Breast epithelium (tissue), 4 donors: ENCODE data around the gene ISLR. TPM values are rescaled to one million over a fixed set of nuclear protein-coding genes. Genes with fewer than 3 reads are reported as not detected.
"Not testable (repeated sequence)": the region's sequence is repeated elsewhere in the genome, so short reads cannot be mapped to it uniquely, and the experiment has no call there.

Experiments
- DNase-seq, 2 donors: peaks; one replicate each; pipeline ENCODE4 v3.0.0-alpha.2; 2019; ENCODE audit warnings: low spot score in 2 of 2
- H3K27ac ChIP-seq, 2 donors: fragments of 200-600 bp; sonication (generic) in 1 of 2; one replicate each; pipeline ENCODE4 v1.5.1; 2016 to 2019; ENCODE audit warnings: mild to moderate bottlenecking in 1 of 2
- H3K27me3 ChIP-seq, 2 donors: fragments of 200-600 bp; sonication (generic) in 1 of 2; one replicate each; pipeline versions ENCODE4 v1.5.1 to v1.6.0; 2017 to 2019; ENCODE audit warnings: control low read depth in 1 of 2, mild to moderate bottlenecking in 1 of 2
- H3K36me3 ChIP-seq: fragments of 200-600 bp; one replicate; pipeline ENCODE4 v1.5.1; 2019
- H3K4me1 ChIP-seq, 2 donors: fragments of 200-600 bp; sonication (generic); one replicate each; pipeline ENCODE4 v1.5.1; 2016 to 2019; ENCODE audit warnings: control low read depth in 1 of 2
- H3K4me3 ChIP-seq, 3 donors: fragments of 200-600 bp; sonication (generic); 1 replicate in 2 of 3; 2 replicates in 1 of 3; pipeline ENCODE4 v1.5.1; 2016 to 2019; ENCODE audit warnings: mild to moderate bottlenecking in 3 of 3, moderate library complexity in 2 of 3
- H3K9me3 ChIP-seq, 2 donors: fragments of 200-600 bp; sonication (generic) in 1 of 2; one replicate each; pipeline ENCODE4 v1.5.1; 2016 to 2019; ENCODE audit warnings: control low read depth in 1 of 2
- POLR2A ChIP-seq: fragments of 450-650 bp; IDR thresholded peaks from one replicate; pipeline ENCODE4 v1.6.1; 2016; ENCODE audit warnings: antibody characterized with exemption, mild to moderate bottlenecking, moderate library complexity
- POLR2AphosphoS5 ChIP-seq, 3 donors: sonication (generic); formaldehyde crosslinking; IDR thresholded peaks; one replicate each; pipeline ENCODE4 v1.6.1; 2017; ENCODE audit warnings: antibody characterized with exemption in 3 of 3
- intact Hi-C: fragments of 100-400 bp; cut with DNase I; formaldehyde crosslinking; loops from one replicate; pipeline ENCODE4 v1.15.1; 2023; ENCODE audit warnings: low total_unique reads
- total RNA-seq, 3 donors: library from RNA; depleted of rRNA; stranded (reverse); fragments of >200 nt; gene quantifications; one replicate each; pipeline ENCODE4 v1.1.0, GENCODE V29; 2016
- TF ChIP-seq, protein P1 (sequence below), 3 donors: fragments of 450-650 bp; IDR thresholded peaks; one replicate each; pipeline ENCODE4 v1.5.1; 2016 to 2017; ENCODE audit warnings: antibody characterized with exemption in 3 of 3, mild to moderate bottlenecking in 3 of 3, moderate library complexity in 3 of 3

ISLR gene
- total RNA-seq, 3 donors from 2014 or later, result 49.2 to 88.0 (median 71.8) TPM

DNA sequence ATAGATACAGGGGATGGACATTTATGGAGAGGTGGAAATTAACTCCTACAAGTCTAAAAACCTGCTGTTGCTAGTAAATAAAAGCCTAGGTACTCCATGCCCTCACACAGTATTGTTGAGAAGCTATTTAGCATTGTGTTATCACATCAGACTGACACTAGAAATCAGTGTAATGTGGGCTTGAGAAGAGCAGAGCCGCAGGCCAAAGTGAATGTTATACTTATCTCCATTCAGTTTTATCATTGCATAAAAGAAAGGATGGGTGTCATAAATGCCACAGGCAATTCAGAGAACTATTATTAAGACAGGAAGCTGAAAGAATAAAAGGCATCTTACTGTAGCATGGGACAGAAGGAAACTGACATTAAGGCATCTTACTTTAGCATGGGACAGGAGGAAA, 13.7 kb upstream of the ISLR start:
- H3K9me3 ChIP-seq, result no peaks in the 10 kb centered on the region
- no peak for DNase-seq
- H3K4me3 ChIP-seq, result no peak overlapping the region
- intact Hi-C loops, result no loop called here
- no peaks in the 10 kb centered on the region for H3K36me3 ChIP-seq
- H3K27ac ChIP-seq, result no peak overlapping the region
- no peaks in the 10 kb centered on the region for H3K27me3 ChIP-seq
- no peaks in the 10 kb centered on the region for H3K4me1 ChIP-seq
- TF ChIP-seq POLR2AphosphoS5 (IDR thresholded peaks at IDR 0.05) (no peak), POLR2A (no peak)
- TF ChIP-seq, protein P1, sequence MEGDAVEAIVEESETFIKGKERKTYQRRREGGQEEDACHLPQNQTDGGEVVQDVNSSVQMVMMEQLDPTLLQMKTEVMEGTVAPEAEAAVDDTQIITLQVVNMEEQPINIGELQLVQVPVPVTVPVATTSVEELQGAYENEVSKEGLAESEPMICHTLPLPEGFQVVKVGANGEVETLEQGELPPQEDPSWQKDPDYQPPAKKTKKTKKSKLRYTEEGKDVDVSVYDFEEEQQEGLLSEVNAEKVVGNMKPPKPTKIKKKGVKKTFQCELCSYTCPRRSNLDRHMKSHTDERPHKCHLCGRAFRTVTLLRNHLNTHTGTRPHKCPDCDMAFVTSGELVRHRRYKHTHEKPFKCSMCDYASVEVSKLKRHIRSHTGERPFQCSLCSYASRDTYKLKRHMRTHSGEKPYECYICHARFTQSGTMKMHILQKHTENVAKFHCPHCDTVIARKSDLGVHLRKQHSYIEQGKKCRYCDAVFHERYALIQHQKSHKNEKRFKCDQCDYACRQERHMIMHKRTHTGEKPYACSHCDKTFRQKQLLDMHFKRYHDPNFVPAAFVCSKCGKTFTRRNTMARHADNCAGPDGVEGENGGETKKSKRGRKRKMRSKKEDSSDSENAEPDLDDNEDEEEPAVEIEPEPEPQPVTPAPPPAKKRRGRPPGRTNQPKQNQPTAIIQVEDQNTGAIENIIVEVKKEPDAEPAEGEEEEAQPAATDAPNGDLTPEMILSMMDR (IDR thresholded peaks at IDR 0.05), result no peak

DNA sequence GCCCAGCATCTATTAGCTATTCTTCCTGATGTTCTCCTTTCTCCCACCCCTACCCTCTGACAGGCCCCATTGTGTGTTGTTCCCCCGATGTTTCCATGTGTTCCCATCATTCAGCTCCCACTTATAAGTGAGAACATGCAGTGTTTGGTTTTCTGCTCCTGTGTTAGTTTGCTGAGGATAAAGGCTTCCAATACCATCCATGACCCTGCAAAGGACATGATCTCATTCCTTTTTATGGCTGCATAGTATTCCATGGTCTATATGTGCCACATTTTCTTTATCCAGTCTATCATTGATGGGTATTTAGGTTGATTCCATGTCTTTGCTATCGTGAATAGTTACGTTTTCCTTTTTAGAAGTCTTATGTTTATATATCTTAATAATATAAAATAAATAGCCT, 13.1 kb upstream of the ISLR start:
- H3K36me3 ChIP-seq, H3K9me3 ChIP-seq, H3K27me3 ChIP-seq, H3K4me1 ChIP-seq, intact Hi-C loops, DNase-seq, H3K27ac ChIP-seq, H3K4me3 ChIP-seq: not testable (repeated sequence)

- DNase-seq, H3K27me3 ChIP-seq, H3K4me1 ChIP-seq, intact Hi-C loops, H3K4me3 ChIP-seq, H3K9me3 ChIP-seq, H3K27ac ChIP-seq, H3K36me3 ChIP-seq: not testable (repeated sequence)
Measured at GRCh38 chr15:74162195-74162536, 11.3 kb upstream of the ISLR start.

DNA sequence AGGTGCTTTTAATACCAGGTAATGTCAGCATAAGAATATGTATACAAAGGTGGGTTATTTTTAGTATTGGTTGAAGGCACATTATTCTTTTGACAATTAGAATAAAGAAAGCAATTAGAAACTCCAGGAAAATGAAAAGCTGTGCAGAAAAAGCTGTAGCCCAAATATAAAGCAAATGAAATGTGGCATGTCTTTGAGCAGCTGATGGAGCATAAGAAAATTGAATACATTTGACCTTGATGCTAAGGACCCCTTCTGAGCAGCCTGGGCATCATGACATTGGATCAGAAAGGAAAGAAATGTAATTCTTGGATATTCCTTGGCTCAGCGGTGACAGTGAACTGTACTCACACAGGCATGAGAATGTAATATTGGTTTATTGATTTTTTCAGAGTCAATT, 8.0 kb upstream of the ISLR start:
- H3K27ac ChIP-seq, result no peak overlapping the region
- no peaks in the 10 kb centered on the region for H3K27me3 ChIP-seq
- H3K9me3 ChIP-seq, result no peaks in the 10 kb centered on the region
- no peaks in the 10 kb centered on the region for H3K36me3 ChIP-seq
- no peaks in the 10 kb centered on the region for H3K4me1 ChIP-seq
- TF ChIP-seq, protein P1 (IDR thresholded peaks at IDR 0.05), result no peak
- TF ChIP-seq POLR2AphosphoS5 (IDR thresholded peaks at IDR 0.05) (no peak), POLR2A (no peak)
- intact Hi-C loops, result no loop called here
- no peak for DNase-seq
- no peak overlapping the region for H3K4me3 ChIP-seq

- intact Hi-C loops, result no loop called here
- no peaks in the 10 kb centered on the region for H3K36me3 ChIP-seq
- H3K27ac ChIP-seq, result no peak overlapping the region
- no peak overlapping the region for H3K4me3 ChIP-seq
- TF ChIP-seq, protein P1 (IDR thresholded peaks at IDR 0.05), result no peak
- TF ChIP-seq POLR2A (no peak), POLR2AphosphoS5 (IDR thresholded peaks at IDR 0.05) (no peak)
- H3K4me1 ChIP-seq, result peaks cover 0 to 2% of the 10 kb centered on the region in 2 donors
- no peaks in the 10 kb centered on the region for H3K27me3 ChIP-seq
- DNase-seq, result no peak
- no peaks in the 10 kb centered on the region for H3K9me3 ChIP-seq
Measured at GRCh38 chr15:74167891-74168331, 5.6 kb upstream of the ISLR start.

- no peak overlapping the region for H3K4me3 ChIP-seq
- H3K27ac ChIP-seq, result peak overlapping the region in 1 of 2 donors; percentile 52
- no peaks in the 10 kb centered on the region for H3K36me3 ChIP-seq
- H3K4me1 ChIP-seq, result peaks cover 0 to 2% of the 10 kb centered on the region in 2 donors
- H3K9me3 ChIP-seq, result no peaks in the 10 kb centered on the region
- DNase-seq, result no peak
- TF ChIP-seq, protein P1 (IDR thresholded peaks at IDR 0.05), result no peak
- no peak for TF ChIP-seq POLR2A
- TF ChIP-seq POLR2AphosphoS5 (IDR thresholded peaks at IDR 0.05), result no peak
- H3K27me3 ChIP-seq, result no peaks in the 10 kb centered on the region
- intact Hi-C loops, result no loop called here
Measured at GRCh38 chr15:74168711-74169126, 4.8 kb upstream of the ISLR start.
